H1 (cell line): Measurements from ENCODE around the gene BCL11A. TPM values are rescaled to one million over a fixed set of nuclear protein-coding genes. Genes with fewer than 3 reads are reported as not detected.

Experiments
- CTCF ChIA-PET: fragments of 300-600 bp; sonication (Branson Sonifier 250); formaldehyde crosslinking; loops from one replicate; lab custom pipeline; 2021; ENCODE audit not compliant: partially characterized antibody; lab: Charles Lee
- POLR2A ChIA-PET: fragments of 300-600 bp; sonication (Branson Sonifier 250); formaldehyde crosslinking; loops from one replicate; lab custom pipeline; 2021; ENCODE audit warnings: inconsistent platforms; ENCODE audit not compliant: partially characterized antibody; lab: Charles Lee
- DNase-seq, 2 experiments: peaks; one replicate each; pipeline versions ENCODE4 v3.0.0 to v3.0.0-alpha.2; 2010 to 2022; ENCODE audit warnings: low spot score in 2 of 2, low read depth in 1 of 2, mixed read lengths in 1 of 2
- FAIRE-seq: peaks from 2 replicates; lab custom pipeline; 2011; peaks lifted over from hg19 to GRCh38; lab: Jason Lieb, UNC
- H2AFZ ChIP-seq: 2 replicates; pipeline ENCODE4 v1.8.1; 2012; ENCODE audit warnings: low read length, inconsistent platforms
- H2AK5ac ChIP-seq: 2 replicates; pipeline ENCODE4 v1.6.1; 2013; ENCODE audit warnings: low read depth, low read length
- H2BK120ac ChIP-seq: replicated peaks from 2 replicates; pipeline ENCODE3; 2013; ENCODE audit warnings: low read depth, low read length, inconsistent platforms
- H2BK12ac ChIP-seq: 2 replicates; pipeline ENCODE4 v1.6.1; 2013; ENCODE audit warnings: low read depth, low read length
- H2BK15ac ChIP-seq: 2 replicates; pipeline ENCODE4 v1.6.1; 2013; ENCODE audit warnings: low read length
- H2BK20ac ChIP-seq: 2 replicates; pipeline ENCODE4 v1.6.1; 2013; ENCODE audit warnings: low read length
- H2BK5ac ChIP-seq: 2 replicates; pipeline ENCODE4 v1.6.1; 2013; ENCODE audit warnings: low read depth, low read length
- H3K14ac ChIP-seq: 2 replicates; pipeline ENCODE4 v1.6.1; 2013; ENCODE audit warnings: inconsistent platforms; ENCODE audit not compliant: insufficient read length
- H3K18ac ChIP-seq: 2 replicates; pipeline ENCODE4 v1.6.1; 2013; ENCODE audit warnings: low read length; ENCODE audit errors: extremely low read depth
- H3K23ac ChIP-seq: 2 replicates; pipeline ENCODE4 v1.6.1; 2013; ENCODE audit warnings: inconsistent platforms; ENCODE audit not compliant: insufficient read length
- H3K23me2 ChIP-seq: 2 replicates; pipeline ENCODE4 v1.6.1; 2013; ENCODE audit warnings: low read depth, low read length
- H3K27ac ChIP-seq: 2 replicates; pipeline ENCODE4 v1.6.1; 2011; ENCODE audit warnings: low read depth, low read length, inconsistent platforms
- H3K27me3 ChIP-seq, 4 experiments: replicated peaks in 1 of 4; 1 replicate in 1 of 4; 2 replicates in 3 of 4; pipeline versions ENCODE4 v1.6.1 to v1.8.1; 2011 to 2013; ENCODE audit warnings: low read length in 3 of 4, mild to moderate bottlenecking in 3 of 4, inconsistent platforms in 2 of 4, mixed read lengths in 2 of 4, moderate library complexity in 1 of 4; ENCODE audit not compliant: control insufficient read depth in 3 of 4, insufficient read depth in 3 of 4; ENCODE audit errors: extremely low read depth in 1 of 4
- H3K36me3 ChIP-seq, 4 experiments: 2 replicates each; pipeline versions ENCODE4 v1.6.1 to v1.8.1; 2011 to 2013; ENCODE audit warnings: mild to moderate bottlenecking in 4 of 4, low read length in 3 of 4, moderate library complexity in 2 of 4, control low read depth in 1 of 4, inconsistent platforms in 1 of 4; ENCODE audit not compliant: insufficient read depth in 4 of 4, control insufficient read depth in 2 of 4
- H3K4ac ChIP-seq: replicated peaks from 2 replicates; pipeline ENCODE3; 2013; ENCODE audit warnings: low read length, low read depth, mixed read lengths, inconsistent platforms; ENCODE audit not compliant: insufficient read length
- H3K4me1 ChIP-seq, 4 experiments: replicated peaks in 1 of 4; 1 replicate in 1 of 4; 2 replicates in 3 of 4; pipeline versions ENCODE4 v1.6.1 to v1.8.1; 2011 to 2013; ENCODE audit warnings: low read length in 3 of 4, inconsistent platforms in 2 of 4, mixed read lengths in 1 of 4; ENCODE audit not compliant: insufficient read depth in 4 of 4, control insufficient read depth in 3 of 4
- H3K4me2 ChIP-seq, 2 experiments: 2 replicates each; pipeline versions ENCODE4 v1.6.1 to v1.8.1; 2011 to 2013; ENCODE audit warnings: low read depth in 2 of 2, low read length in 2 of 2, control low read depth in 1 of 2, inconsistent platforms in 1 of 2, mild to moderate bottlenecking in 1 of 2; ENCODE audit not compliant: insufficient read depth in 1 of 2
- H3K4me3 ChIP-seq, 4 experiments: fragments of 200-600, 300-600 bp in 1 of 4; sonication (generic), shearing (Covaris generic), sonication (Bioruptor Twin) in 1 of 4; 2 replicates each; pipeline versions ENCODE4 v1.5.1 to v1.8.1; 2011 to 2016; ENCODE audit warnings: low read length in 4 of 4, low read depth in 3 of 4, control low read depth in 2 of 4, inconsistent platforms in 2 of 4, mild to moderate bottlenecking in 2 of 4, mixed read lengths in 1 of 4, moderate library complexity in 1 of 4; ENCODE audit not compliant: insufficient read depth in 2 of 4; ENCODE audit errors: extremely low read depth in 1 of 4
- H3K56ac ChIP-seq: replicated peaks from 2 replicates; pipeline ENCODE3; 2013; ENCODE audit warnings: low read depth, mild to moderate bottlenecking, mixed read lengths, low read length, inconsistent platforms; ENCODE audit not compliant: insufficient read length
- H3K79me1 ChIP-seq: 2 replicates; pipeline ENCODE4 v1.6.1; 2013; ENCODE audit warnings: low read depth, low read length, control low read depth
- H3K79me2 ChIP-seq, 2 experiments: 2 replicates each; pipeline versions ENCODE4 v1.6.1 to v1.8.1; 2012 to 2013; ENCODE audit warnings: low read length in 2 of 2, mild to moderate bottlenecking in 2 of 2, inconsistent platforms in 1 of 2; ENCODE audit not compliant: insufficient read depth in 2 of 2, control insufficient read depth in 1 of 2
- H3K9ac ChIP-seq, 4 experiments: replicated peaks in 1 of 4; 1 replicate in 1 of 4; 2 replicates in 3 of 4; pipeline versions ENCODE4 v1.6.1 to v1.8.1; 2011 to 2013; ENCODE audit warnings: low read depth in 3 of 4, low read length in 3 of 4, control low read depth in 2 of 4, mild to moderate bottlenecking in 2 of 4, moderate library complexity in 2 of 4, inconsistent platforms in 1 of 4; ENCODE audit errors: extremely low read depth in 1 of 4
- H3K9me3 ChIP-seq, 2 experiments: 2 replicates each; pipeline versions ENCODE4 v1.6.1 to v1.8.1; 2012 to 2013; ENCODE audit warnings: mild to moderate bottlenecking in 2 of 2, moderate library complexity in 2 of 2, control low read depth in 1 of 2, inconsistent platforms in 1 of 2, low read depth in 1 of 2, low read length in 1 of 2, mixed read lengths in 1 of 2; ENCODE audit not compliant: insufficient read depth in 2 of 2
- H4K20me1 ChIP-seq, 2 experiments: replicated peaks in 1 of 2; 2 replicates each; pipeline versions ENCODE3 to v1.8.1; 2011 to 2013; ENCODE audit warnings: inconsistent platforms in 2 of 2, low read length in 2 of 2, mild to moderate bottlenecking in 1 of 2; ENCODE audit not compliant: insufficient read depth in 2 of 2, control insufficient read depth in 1 of 2
- H4K5ac ChIP-seq: 2 replicates; pipeline ENCODE4 v1.6.1; 2013; ENCODE audit warnings: low read length, low read depth, mixed read lengths, inconsistent platforms; ENCODE audit not compliant: insufficient read length
- H4K8ac ChIP-seq: 2 replicates; pipeline ENCODE4 v1.8.0; 2013; ENCODE audit warnings: mild to moderate bottlenecking, moderate library complexity, low read length, inconsistent platforms; ENCODE audit not compliant: insufficient read depth; ENCODE audit errors: extremely low read depth
- H4K91ac ChIP-seq: replicated peaks from 2 replicates; pipeline ENCODE3; 2013; ENCODE audit warnings: low read length, mixed read lengths, inconsistent platforms; ENCODE audit not compliant: insufficient read length
- SP2 ChIP-seq: IDR thresholded peaks from 2 replicates; pipeline ENCODE4 v1.6.1; 2012; ENCODE audit warnings: mild to moderate bottlenecking, low read length, inconsistent platforms
- TAF1 ChIP-seq: IDR thresholded peaks from 2 replicates; pipeline ENCODE4 v1.6.1; 2011; ENCODE audit warnings: mild to moderate bottlenecking, low read depth, low read length
- WGBS, 2 experiments: shearing (Covaris generic) in 1 of 2; methylation state at CpG; one replicate each; pipeline versions ENCODE4 v1.1.6 to v1.1.7; 2013 to 2015; ENCODE audit warnings: low lambda C conversion rate in 2 of 2, mixed read lengths in 2 of 2, inconsistent platforms in 1 of 2, low coverage in 1 of 2, missing lambda C conversion rate in 1 of 2; ENCODE audit not compliant: insufficient replicate concordance in 2 of 2, insufficient coverage in 1 of 2, insufficient read length in 1 of 2; ENCODE audit errors: extremely low coverage in 1 of 2, missing lambda C conversion rate in 1 of 2; 5-methylcytosine and 5-hydroxymethylcytosine counted together
- polyA plus RNA-seq, 7 experiments: library from polyadenylated mRNA; depleted of rRNA in 3 of 7; stranded (reverse) in 5 of 7; unstranded in 2 of 7; fragments of >200 nt in 5 of 7; fragments of 200-250 nt in 2 of 7; gene quantifications; 1 replicate in 5 of 7; 2 replicates in 1 of 7; 4 replicates in 1 of 7; pipeline versions ENCODE4 v1.2.1 to v1.2.3, GENCODE V29; 2011 to 2013; ENCODE audit warnings: missing spikeins in 2 of 7, mixed read lengths in 2 of 7
- total RNA-seq: library from RNA; stranded (reverse); fragmentation: NEBNext Ultra II Directional; extraction: Animal tissue kit (Norgen Biotek cat#: 25700); gene quantifications from 2 replicates; pipeline ENCODE4 v1.2.1, GENCODE V29; 2021

BCL11A gene
- total and polyA plus RNA-seq, 2 of the 8 experiments (the other 6 are each of a cell fraction or from before 2014, with no cell fraction given) = 11.9 to 59.3 TPM

DNA sequence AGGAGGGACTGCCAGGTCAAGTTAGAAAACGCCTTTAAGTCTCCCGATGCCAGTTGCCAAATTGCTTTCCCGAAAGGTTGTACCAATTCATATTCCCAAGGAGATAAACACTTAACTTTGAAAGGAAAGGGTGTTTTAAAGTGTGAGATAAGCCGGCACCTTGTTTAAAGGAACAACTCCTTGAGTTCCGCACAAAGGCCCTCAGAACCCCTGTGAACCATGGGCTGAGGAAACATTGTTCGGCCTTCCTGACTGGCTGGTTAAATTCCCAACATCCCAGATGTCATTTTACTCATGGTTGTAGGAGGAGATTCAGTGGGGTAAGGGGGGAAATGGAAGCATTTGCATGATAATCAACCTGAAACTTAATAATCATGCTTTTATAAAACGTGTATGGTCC, 126.6 kb downstream of the BCL11A start:
- Histone ChIP-seq H3K36me3 (peaks cover 0 to 14% (median 4%) of the 10 kb centered on the region in 4 experiments; a peak in 2 of 8 replicates), H2BK120ac (no peak overlapping the region), H2BK15ac (no peak overlapping the region), H3K56ac (no peak overlapping the region), H4K91ac (no peak overlapping the region), H2AK5ac (no peak overlapping the region), H3K79me2 (no peaks in the 10 kb centered on the region), H4K20me1 (no peaks in the 10 kb centered on the region), H3K4me3 (no peak overlapping the region), H3K9ac (no peak overlapping the region), H2AFZ (no peak overlapping the region), H3K9me3 (no peaks in the 10 kb centered on the region), H2BK20ac (no peak overlapping the region), H3K23me2 (no peaks in the 10 kb centered on the region), H3K14ac (no peak overlapping the region), H2BK12ac (no peak overlapping the region), H3K27ac (no peak overlapping the region), H3K4me1 (peaks cover 0 to 12% (median 8%) of the 10 kb centered on the region in 4 experiments; a peak in 4 of 7 replicates), H3K79me1 (no peaks in the 10 kb centered on the region), H3K27me3 (no peaks in the 10 kb centered on the region), H3K4me2 (no peak overlapping the region), H2BK5ac (no peak overlapping the region), H3K4ac (no peak overlapping the region), H3K23ac (no peak overlapping the region), H3K18ac (no peak overlapping the region), H4K8ac (no peak overlapping the region), H4K5ac (no peak overlapping the region)
- 90% methylated on average over 7 of the region's 7 CpGs; no CpG with 5 or more reads in 1 of the 2 experiments for WGBS, 2 experiments
- ChIA-PET CTCF (interaction anchor here (0.5 kb wide), 1 partner anchor 292 kb away, joined by 3 read pairs; no protein-coding TSS in a partner anchor), POLR2A (no interaction called here)
- FAIRE-seq = no peak
- no peak for DNase-seq
- no peak for TF ChIP-seq TAF1
- no peak for TF ChIP-seq SP2
